Endothelial cell of umbilical vein (primary cell): ENCODE data around the gene C4orf54. TPM values are rescaled to one million over a fixed set of nuclear protein-coding genes. Genes with fewer than 3 reads are reported as not detected.

ENCODE experiments used
- BruUV-seq: library from RNA; stranded (reverse); fragments of 400-500 nt; replicated peaks from 2 replicates; lab custom pipeline; 2021; lab: Mats Ljungman, UMichigan
- CTCF ChIA-PET: fragments of 300-600, 350-600 bp; sonication (Branson Sonifier 250); formaldehyde crosslinking; loops from one replicate; lab custom pipeline; 2021; ENCODE audit warnings: antibody characterized with exemption, inconsistent platforms; lab: Charles Lee
- POLR2A ChIA-PET: fragments of 300-600, 350-600 bp; sonication (Branson Sonifier 250); formaldehyde crosslinking; loops from one replicate; lab custom pipeline; 2021; ENCODE audit warnings: antibody characterized with exemption, inconsistent platforms; lab: Charles Lee
- DNase-seq: peaks from one replicate; pipeline ENCODE4 v3.0.0-alpha.2; 2011; ENCODE audit warnings: low read depth, low spot score
- FAIRE-seq: peaks from 2 replicates; lab custom pipeline; 2011; peaks lifted over from hg19 to GRCh38; lab: Jason Lieb, UNC
- H2AFZ ChIP-seq: 2 replicates; pipeline ENCODE4 v1.6.0; 2012; ENCODE audit warnings: low read depth, low read length, control low read depth, inconsistent platforms
- H3K27ac ChIP-seq: 2 replicates; pipeline ENCODE4 v1.5.1; 2011; ENCODE audit warnings: low read depth, mild to moderate bottlenecking, control low read depth, low read length, moderate library complexity; ENCODE audit not compliant: insufficient read depth
- H3K27me3 ChIP-seq, 2 experiments: 2 replicates each; pipeline versions ENCODE4 v1.6.0 to v1.6.1; 2011; ENCODE audit warnings: low read length in 2 of 2, mixed read lengths in 1 of 2; ENCODE audit not compliant: control insufficient read depth in 2 of 2, insufficient read depth in 2 of 2
- H3K36me3 ChIP-seq, 2 experiments: 2 replicates in 1 of 2; 3 replicates in 1 of 2; pipeline ENCODE4 v1.5.1; 2011; ENCODE audit warnings: low read length in 2 of 2, mild to moderate bottlenecking in 1 of 2, moderate library complexity in 1 of 2; ENCODE audit not compliant: control insufficient read depth in 2 of 2, insufficient read depth in 2 of 2; ENCODE audit errors: extremely low read depth in 1 of 2
- H3K4me1 ChIP-seq: 3 replicates; pipeline ENCODE4 v1.5.1; 2011; ENCODE audit warnings: mild to moderate bottlenecking, low read length; ENCODE audit not compliant: control insufficient read depth, insufficient read depth; ENCODE audit errors: extremely low read depth
- H3K4me2 ChIP-seq: 2 replicates; pipeline ENCODE4 v1.6.1; 2011; ENCODE audit warnings: low read length, control low read depth, mixed read lengths; ENCODE audit not compliant: insufficient read depth
- H3K4me3 ChIP-seq, 3 experiments: fragments of 200-600 bp in 1 of 3; sonication (generic), shearing (Covaris generic) in 1 of 3; replicated peaks in 1 of 3; 2 replicates each; pipeline ENCODE4 v1.5.1; 2011 to 2016; ENCODE audit warnings: control low read depth in 3 of 3, low read length in 3 of 3, mild to moderate bottlenecking in 2 of 3, inconsistent platforms in 1 of 3, low read depth in 1 of 3, moderate library complexity in 1 of 3; ENCODE audit not compliant: insufficient read depth in 1 of 3
- H3K79me2 ChIP-seq: 2 replicates; pipeline ENCODE4 v1.6.0; 2012; ENCODE audit warnings: low read length, inconsistent platforms; ENCODE audit not compliant: control insufficient read depth, insufficient read depth
- H3K9ac ChIP-seq: replicated peaks from 2 replicates; pipeline ENCODE3; 2011; ENCODE audit warnings: low read length, control low read depth; ENCODE audit not compliant: insufficient read depth; ENCODE audit errors: extremely low read depth
- H3K9me1 ChIP-seq: replicated peaks from 3 replicates; pipeline ENCODE4 v1.6.0; 2011; ENCODE audit warnings: mild to moderate bottlenecking, low read length; ENCODE audit not compliant: control insufficient read depth, insufficient read depth; ENCODE audit errors: extremely low read depth
- H3K9me3 ChIP-seq: replicated peaks from 2 replicates; pipeline ENCODE4 v1.5.1; 2012; ENCODE audit warnings: low read length, inconsistent platforms; ENCODE audit not compliant: control insufficient read depth, insufficient read depth
- H4K20me1 ChIP-seq: replicated peaks from 2 replicates; pipeline ENCODE3; 2011; ENCODE audit warnings: mild to moderate bottlenecking, low read length; ENCODE audit not compliant: control insufficient read depth, insufficient read depth; ENCODE audit errors: extremely low read depth
- CTCF ChIP-seq, 2 donors: IDR thresholded peaks; 1 replicate in 1 of 2; 2 replicates in 1 of 2; pipeline ENCODE4 v1.5.1; 2011; ENCODE audit warnings: low read length in 2 of 2, mild to moderate bottlenecking in 2 of 2, moderate library complexity in 2 of 2, control low read depth in 1 of 2, inconsistent platforms in 1 of 2, low read depth in 1 of 2; ENCODE audit not compliant: insufficient read depth in 1 of 2; ENCODE audit errors: extremely low read depth in 1 of 2
- EZH2 ChIP-seq: IDR thresholded peaks from 2 replicates; pipeline ENCODE4 v1.6.1; 2012; ENCODE audit warnings: borderline replicate concordance, low read depth, mild to moderate bottlenecking, moderate library complexity, low read length, inconsistent platforms; ENCODE audit not compliant: severe bottlenecking
- FOS ChIP-seq: IDR thresholded peaks from 2 replicates; pipeline ENCODE4 v1.6.1; 2011; ENCODE audit warnings: mild to moderate bottlenecking, low read length, moderate library complexity, borderline replicate concordance; ENCODE audit not compliant: insufficient read depth
- GATA2 ChIP-seq: IDR thresholded peaks from 2 replicates; pipeline ENCODE4 v1.7.0; 2011; ENCODE audit warnings: low read depth, mild to moderate bottlenecking, moderate library complexity, mixed read lengths, low read length; ENCODE audit not compliant: insufficient read length, insufficient read depth
- JUN ChIP-seq: IDR thresholded peaks from 2 replicates; pipeline ENCODE4 v1.6.1; 2011; ENCODE audit warnings: borderline replicate concordance, low read depth; ENCODE audit not compliant: insufficient read length, insufficient read depth
- MAX ChIP-seq: IDR thresholded peaks from 2 replicates; pipeline ENCODE4 v1.6.1; 2011; ENCODE audit not compliant: insufficient read depth, insufficient read length
- MYC ChIP-seq: IDR thresholded peaks from one replicate; pipeline ENCODE4 v1.6.1; 2011; ENCODE audit warnings: mild to moderate bottlenecking, low read depth, low read length
- POLR2AphosphoS5 ChIP-seq: IDR thresholded peaks from 2 replicates; pipeline ENCODE4 v1.6.1; 2012; ENCODE audit warnings: low read depth, mild to moderate bottlenecking, control low read depth, low read length, moderate library complexity; ENCODE audit not compliant: insufficient read depth
- dilution Hi-C: fragments of 300-500 bp; cut with MboI; formaldehyde crosslinking; loops from one replicate; pipeline ENCODE4 v1.15.0; 2019; ENCODE audit warnings: low sequenced_read_pairs; ENCODE audit not compliant: extremely low pct_ligation_motif_present
- intact Hi-C: fragments of 100-400 bp; cut with micrococcal nuclease; formaldehyde crosslinking; loops from one replicate; pipeline ENCODE4 v1.10.0; 2022
- polyA plus RNA-seq, 4 experiments: library from polyadenylated mRNA; depleted of rRNA in 3 of 4; stranded (reverse) in 3 of 4; unstranded in 1 of 4; fragments of >200 nt; gene quantifications; 2 replicates each; pipeline versions ENCODE4 v1.2.1 to v1.2.3, GENCODE V29; 2011 to 2012; ENCODE audit warnings: missing spikeins in 1 of 4
- total RNA-seq: library from RNA; stranded (reverse); gene quantifications from 2 replicates; pipeline ENCODE4 v1.2.3, GENCODE V29; 2021

C4orf54 gene
- total and polyA plus RNA-seq, 2 donors (not counting 3 experiments of a cell fraction or from before 2014, with no cell fraction given), result not detected

GRCh38 chr4:99649208-99649607 is 8.4 kb downstream of the C4orf54 start:
- dilution Hi-C loops, result no loop called here
- POLR2A ChIA-PET, result no interaction called here
- no TSS peak for BruUV-seq

More at GRCh38 chr4:99649208-99649607, 8.4 kb downstream of the C4orf54 start:
- no peaks in the 10 kb centered on the region for H4K20me1 ChIP-seq
- H2AFZ ChIP-seq, result no peak overlapping the region
- no peaks in the 10 kb centered on the region for H3K36me3 ChIP-seq
- CTCF ChIA-PET, result no interaction called here
- no peak for TF ChIP-seq POLR2AphosphoS5
- TF ChIP-seq FOS, result no peak
- TF ChIP-seq MYC, result no peak
- no peak for TF ChIP-seq EZH2
- no peak for TF ChIP-seq MAX
- TF ChIP-seq JUN, result no peak
- TF ChIP-seq GATA2, result no peak
- TF ChIP-seq CTCF (IDR thresholded peaks at IDR 0.05; ENCODE audit: extremely low read depth in 1 of 2, insufficient read depth in 1 of 2, low read depth in 1 of 2, low read length in 2 of 2), result no peak
- H3K9me1 ChIP-seq, result no peaks in the 10 kb centered on the region
- intact Hi-C loops, result no loop called here
- H3K4me1 ChIP-seq, result no peaks in the 10 kb centered on the region
- no peaks in the 10 kb centered on the region for H3K79me2 ChIP-seq
- no peak overlapping the region for H3K9ac ChIP-seq
- H3K9me3 ChIP-seq, result no peaks in the 10 kb centered on the region
- FAIRE-seq (no peak), DNase-seq (no peak)
- H3K4me3 ChIP-seq, result no peak overlapping the region
- no peak overlapping the region for H3K4me2 ChIP-seq
- H3K27me3 ChIP-seq, result no peaks in the 10 kb centered on the region
- no peak overlapping the region for H3K27ac ChIP-seq
